Measurements from ENCODE around the gene P2RX3.

The P2RX3 gene

GRCh38 chr11:57345555-57346211 lies 7.5 kb downstream of the P2RX3 start:
- H3K27me3 Mint-ChIP-seq, result peaks cover 1% of the 10 kb centered on the region
- no peak overlapping the region for H3K27ac Mint-ChIP-seq
- no peaks in the 10 kb centered on the region for H3K36me3 Mint-ChIP-seq (ENCODE audit: low read depth)
- H3K4me1 Mint-ChIP-seq, result peaks cover 5% of the 10 kb centered on the region
- H3K4me3 Mint-ChIP-seq, result no peak overlapping the region
- H3K9me3 Mint-ChIP-seq, result no peaks in the 10 kb centered on the region
- peak; percentile 76 for DNase-seq
- peak; percentile 55 for ATAC-seq

- H3K4me3 Mint-ChIP-seq, result no peak overlapping the region
- H3K4me1 Mint-ChIP-seq, result peaks cover 3% of the 10 kb centered on the region
- ATAC-seq (no peak), DNase-seq (no peak)
- peaks cover 7% of the 10 kb centered on the region for H3K27me3 Mint-ChIP-seq
- H3K9me3 Mint-ChIP-seq, result peaks cover 7% of the 10 kb centered on the region
- peaks cover 2% of the 10 kb centered on the region for H3K36me3 Mint-ChIP-seq (ENCODE audit: low read depth)
- no peak overlapping the region for H3K27ac Mint-ChIP-seq
Measured at GRCh38 chr11:57347336-57347735, 9.2 kb downstream of the P2RX3 start.

GRCh38 chr11:57348052-57348451 lies 9.9 kb downstream of the P2RX3 start:
- Mint-ChIP-seq H3K36me3 (ENCODE audit: low read depth) (peaks cover 2% of the 10 kb centered on the region), H3K27ac (no peak overlapping the region), H3K27me3 (peaks cover 5% of the 10 kb centered on the region), H3K4me3 (no peak overlapping the region), H3K9me3 (peaks cover 7% of the 10 kb centered on the region), H3K4me1 (peaks cover 3% of the 10 kb centered on the region)
- ATAC-seq, result no peak
- DNase-seq, result no peak

- DNase-seq (no peak), ATAC-seq (no peak)
- peaks cover 7% of the 10 kb centered on the region for H3K9me3 Mint-ChIP-seq
- H3K36me3 Mint-ChIP-seq (ENCODE audit: low read depth), result peaks cover 2% of the 10 kb centered on the region
- peaks cover 5% of the 10 kb centered on the region for H3K27me3 Mint-ChIP-seq
- no peak overlapping the region for H3K4me3 Mint-ChIP-seq
- peaks cover 3% of the 10 kb centered on the region for H3K4me1 Mint-ChIP-seq
- no peak overlapping the region for H3K27ac Mint-ChIP-seq
Measured at GRCh38 chr11:57348636-57349313, 10.6 kb downstream of the P2RX3 start.

GRCh38 chr11:57349491-57350274 lies 11.5 kb downstream of the P2RX3 start:
- DNase-seq (peak; percentile 79), ATAC-seq (peak; percentile 50)
- no peak overlapping the region for H3K27ac Mint-ChIP-seq
- H3K27me3 Mint-ChIP-seq, result peaks cover 8% of the 10 kb centered on the region
- peaks cover 3% of the 10 kb centered on the region for H3K4me1 Mint-ChIP-seq
- H3K9me3 Mint-ChIP-seq, result peaks cover 7% of the 10 kb centered on the region
- peaks cover 2% of the 10 kb centered on the region for H3K36me3 Mint-ChIP-seq (ENCODE audit: low read depth)
- no peak overlapping the region for H3K4me3 Mint-ChIP-seq

- DNase-seq, result no peak
- H3K27me3 Mint-ChIP-seq, result peaks cover 16% of the 10 kb centered on the region
- H3K36me3 Mint-ChIP-seq (ENCODE audit: low read depth), result peaks cover 2% of the 10 kb centered on the region
- ATAC-seq, result no peak
- peaks cover 7% of the 10 kb centered on the region for H3K9me3 Mint-ChIP-seq
- H3K4me3 Mint-ChIP-seq, result no peak overlapping the region
- peaks cover 3% of the 10 kb centered on the region for H3K4me1 Mint-ChIP-seq
- no peak overlapping the region for H3K27ac Mint-ChIP-seq
Measured at GRCh38 chr11:57353036-57353435, 14.9 kb downstream of the P2RX3 start.

GRCh38 chr11:57353446-57353845 lies 15.3 kb downstream of the P2RX3 start:
- H3K4me3 Mint-ChIP-seq, result no peak overlapping the region
- peaks cover 7% of the 10 kb centered on the region for H3K9me3 Mint-ChIP-seq
- H3K27ac Mint-ChIP-seq, result no peak overlapping the region
- peaks cover 16% of the 10 kb centered on the region for H3K27me3 Mint-ChIP-seq
- H3K4me1 Mint-ChIP-seq, result peaks cover 3% of the 10 kb centered on the region
- ATAC-seq (no peak), DNase-seq (no peak)
- peaks cover 2% of the 10 kb centered on the region for H3K36me3 Mint-ChIP-seq (ENCODE audit: low read depth)

GRCh38 chr11:57353852-57354251 lies 15.7 kb downstream of the P2RX3 start:
- Mint-ChIP-seq H3K9me3 (peaks cover 7% of the 10 kb centered on the region), H3K27ac (no peak overlapping the region), H3K27me3 (peaks cover 16% of the 10 kb centered on the region), H3K4me3 (no peak overlapping the region), H3K36me3 (ENCODE audit: low read depth) (peaks cover 2% of the 10 kb centered on the region), H3K4me1 (peaks cover 3% of the 10 kb centered on the region)
- ATAC-seq (no peak), DNase-seq (no peak)

- H3K27me3 Mint-ChIP-seq, result peaks cover 16% of the 10 kb centered on the region
- H3K27ac Mint-ChIP-seq, result no peak overlapping the region
- ATAC-seq (no peak), DNase-seq (no peak)
- peaks cover 2% of the 10 kb centered on the region for H3K36me3 Mint-ChIP-seq (ENCODE audit: low read depth)
- peaks cover 3% of the 10 kb centered on the region for H3K4me1 Mint-ChIP-seq
- peaks cover 7% of the 10 kb centered on the region for H3K9me3 Mint-ChIP-seq
- H3K4me3 Mint-ChIP-seq, result no peak overlapping the region
Measured at GRCh38 chr11:57354699-57355098, 16.5 kb downstream of the P2RX3 start.

GRCh38 chr11:57356268-57356667 lies 18.1 kb downstream of the P2RX3 start:
- Mint-ChIP-seq H3K4me1 (no peaks in the 10 kb centered on the region), H3K27ac (no peak overlapping the region), H3K36me3 (ENCODE audit: low read depth) (peaks cover 2% of the 10 kb centered on the region), H3K4me3 (no peak overlapping the region), H3K27me3 (peaks cover 14% of the 10 kb centered on the region), H3K9me3 (peaks cover 5% of the 10 kb centered on the region)
- no peak for DNase-seq
- ATAC-seq, result no peak

- Mint-ChIP-seq H3K4me3 (no peak overlapping the region), H3K36me3 (ENCODE audit: low read depth) (no peaks in the 10 kb centered on the region), H3K9me3 (no peaks in the 10 kb centered on the region), H3K27ac (no peak overlapping the region), H3K27me3 (peaks cover 10% of the 10 kb centered on the region), H3K4me1 (no peaks in the 10 kb centered on the region)
- ATAC-seq (no peak), DNase-seq (no peak)
Measured at GRCh38 chr11:57357310-57357709, 19.2 kb downstream of the P2RX3 start.

GRCh38 chr11:57357856-57358255 lies 19.7 kb downstream of the P2RX3 start:
- H3K4me1 Mint-ChIP-seq, result no peaks in the 10 kb centered on the region
- no peak overlapping the region for H3K4me3 Mint-ChIP-seq
- DNase-seq (no peak), ATAC-seq (no peak)
- no peak overlapping the region for H3K27ac Mint-ChIP-seq
- H3K9me3 Mint-ChIP-seq, result no peaks in the 10 kb centered on the region
- H3K36me3 Mint-ChIP-seq (ENCODE audit: low read depth), result no peaks in the 10 kb centered on the region
- peaks cover 10% of the 10 kb centered on the region for H3K27me3 Mint-ChIP-seq

GRCh38 chr11:57358543-57358961 lies 20.4 kb downstream of the P2RX3 start:
- Mint-ChIP-seq H3K4me1 (no peaks in the 10 kb centered on the region), H3K4me3 (no peak overlapping the region), H3K36me3 (ENCODE audit: low read depth) (no peaks in the 10 kb centered on the region), H3K27me3 (peaks cover 10% of the 10 kb centered on the region), H3K27ac (no peak overlapping the region), H3K9me3 (no peaks in the 10 kb centered on the region)
- no peak for DNase-seq
- ATAC-seq, result no peak

GRCh38 chr11:57358991-57359390 lies 20.8 kb downstream of the P2RX3 start:
- ATAC-seq, result no peak

GRCh38 chr11:57359396-57359795 lies 21.2 kb downstream of the P2RX3 start:
- Mint-ChIP-seq H3K27me3 (peaks cover 10% of the 10 kb centered on the region), H3K4me1 (no peaks in the 10 kb centered on the region), H3K36me3 (ENCODE audit: low read depth) (no peaks in the 10 kb centered on the region), H3K4me3 (no peak overlapping the region), H3K27ac (no peak overlapping the region), H3K9me3 (no peaks in the 10 kb centered on the region)
- DNase-seq (no peak), ATAC-seq (no peak)

More at GRCh38 chr11:57358991-57359390, 20.8 kb downstream of the P2RX3 start:
- H3K4me3 Mint-ChIP-seq, result no peak overlapping the region
- no peak overlapping the region for H3K27ac Mint-ChIP-seq
- H3K27me3 Mint-ChIP-seq, result peaks cover 10% of the 10 kb centered on the region
- H3K4me1 Mint-ChIP-seq, result no peaks in the 10 kb centered on the region
- H3K36me3 Mint-ChIP-seq (ENCODE audit: low read depth), result no peaks in the 10 kb centered on the region
- no peak for DNase-seq
- no peaks in the 10 kb centered on the region for H3K9me3 Mint-ChIP-seq
